GM18517 (cell line): ENCODE results near the gene DNTTIP2.
A peak's percentile ranks its signal among the peaks of the same experiment; 100 is the strongest.
"Not testable (repeated sequence)": the region's sequence is repeated elsewhere in the genome, so short reads cannot be mapped to it uniquely, and the experiment has no call there.

Experiments used
- ATAC-seq: cut with Tn5 transposase; IDR thresholded peaks from one replicate; pipeline ENCODE4 v1.9.1; 2021; ENCODE audit warnings: mild to moderate bottlenecking, moderate library complexity; ENCODE audit not compliant: unreplicated experiment

The DNTTIP2 gene

GRCh38 chr1:93876244-93876643, 2.8 kb downstream of the DNTTIP2 start:
- no peak for ATAC-seq

GRCh38 chr1:93874025-93874651, 4.9 kb downstream of the DNTTIP2 start:
- no peak for ATAC-seq

DNA sequence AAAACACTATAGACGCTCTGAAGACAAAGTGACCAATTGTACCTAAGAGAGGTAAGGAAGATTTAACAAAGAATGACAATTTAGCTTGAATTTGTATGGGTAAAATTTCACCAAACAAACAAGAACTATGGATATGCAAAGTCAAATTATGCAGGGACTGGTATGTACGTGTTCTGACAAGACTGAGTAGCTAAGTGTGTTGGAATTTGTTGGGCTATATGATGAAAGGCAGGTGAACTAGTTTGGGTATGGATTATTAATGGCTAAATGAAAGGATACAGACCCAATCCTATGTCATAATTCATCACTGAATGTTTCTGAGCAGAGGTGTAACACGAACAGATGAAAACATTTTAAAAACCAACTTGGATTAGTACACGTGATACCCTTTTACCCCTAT, 7.6 kb downstream of the DNTTIP2 start:
- no peak for ATAC-seq

DNA sequence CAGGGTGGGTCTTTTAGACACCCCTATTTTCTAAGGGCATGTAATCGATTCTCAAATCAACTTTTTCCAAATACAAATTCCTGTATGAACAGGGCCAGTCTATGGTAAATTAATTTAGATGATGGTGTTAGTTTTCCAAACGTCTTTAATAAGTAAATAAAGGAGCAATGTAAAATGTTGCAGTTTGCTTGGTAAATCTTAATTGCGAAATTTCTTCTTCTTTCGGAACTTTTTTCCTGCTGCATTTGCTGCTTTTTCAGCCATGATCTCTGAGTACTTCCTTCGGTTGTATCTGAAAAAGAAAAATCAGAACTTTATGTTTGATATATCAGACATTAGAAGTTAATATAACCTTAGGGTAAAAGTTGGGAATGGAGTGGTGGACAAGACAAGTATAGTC, 9.4 kb downstream of the DNTTIP2 start:
- no peak for ATAC-seq

DNA sequence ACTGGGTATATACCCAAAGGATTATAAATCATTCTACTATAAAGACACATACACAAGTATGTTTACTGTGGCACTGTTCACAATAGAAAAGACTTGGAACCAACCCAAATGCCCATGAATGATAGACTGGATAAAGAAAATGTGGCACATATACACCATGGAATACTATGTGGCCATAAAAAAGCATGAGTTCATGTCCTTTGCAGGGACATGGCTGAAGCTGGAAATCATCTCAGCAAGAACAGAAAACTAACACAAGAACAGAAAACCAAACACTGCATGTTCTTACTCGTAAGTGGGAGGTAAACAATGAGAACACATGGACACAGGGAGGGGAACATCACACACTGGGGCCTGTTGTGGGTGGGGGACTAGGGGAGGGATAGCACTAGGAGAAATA, 10.5 kb downstream of the DNTTIP2 start:
- not testable (repeated sequence) for ATAC-seq

DNA sequence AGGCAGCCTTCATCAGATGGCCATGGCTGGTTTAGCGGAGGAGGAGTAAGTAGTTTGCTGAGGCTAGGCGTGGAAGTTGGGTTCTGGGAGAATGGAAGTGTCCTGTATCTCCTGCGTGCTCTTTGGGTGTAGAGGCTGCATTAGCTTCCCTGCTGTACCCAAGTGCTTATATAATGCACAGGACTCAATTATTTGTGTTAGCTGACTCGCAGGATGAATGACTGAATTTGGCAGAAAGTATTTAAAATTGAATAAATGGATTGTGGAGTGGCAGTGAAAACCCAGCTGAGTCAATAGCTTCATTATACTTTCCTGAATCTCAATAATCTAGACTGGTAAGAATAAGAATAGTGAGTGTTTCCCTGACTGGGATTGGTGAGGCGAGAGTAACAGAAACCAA, 13.8 kb downstream of the DNTTIP2 start:
- ATAC-seq: no peak

DNA sequence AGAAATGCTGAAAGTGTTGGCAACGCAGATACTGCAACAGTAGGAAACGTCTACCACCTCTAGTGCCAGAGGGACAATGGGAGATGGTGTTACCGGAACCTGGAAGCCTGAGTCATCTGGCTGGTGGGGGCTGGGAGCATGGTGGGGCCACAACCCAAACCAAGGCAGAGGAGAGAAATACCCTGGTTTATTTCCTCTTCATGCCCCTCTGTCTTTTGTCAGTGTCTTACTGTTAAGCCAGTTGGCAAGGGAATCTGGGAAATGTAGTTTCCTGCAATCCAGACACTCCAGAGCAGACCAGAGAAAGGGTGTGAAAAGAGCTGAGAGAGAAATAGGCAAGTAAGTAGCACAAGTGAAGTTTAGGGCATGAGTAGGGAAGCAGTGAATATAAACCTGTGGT, 14.8 kb downstream of the DNTTIP2 start:
- ATAC-seq: no peak

DNA sequence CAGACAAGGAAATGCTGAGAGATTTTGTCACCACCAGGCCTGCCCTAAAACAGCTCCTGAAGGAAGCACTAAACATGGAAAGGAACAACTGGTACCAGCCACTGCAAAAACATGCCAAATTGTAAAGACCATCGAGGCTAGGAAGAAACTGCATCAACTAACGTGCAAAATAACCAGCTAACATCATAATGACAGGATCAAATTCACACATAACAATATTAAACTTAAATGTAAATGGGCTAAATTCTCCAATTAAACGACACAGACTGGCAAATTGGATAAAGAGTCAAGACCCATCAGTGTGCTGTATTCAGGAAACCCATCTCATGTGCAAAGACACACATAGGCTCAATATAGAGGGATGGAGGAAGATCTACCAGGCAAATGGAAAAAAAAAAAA, 21.4 kb downstream of the DNTTIP2 start:
- not testable (repeated sequence) for ATAC-seq

DNA sequence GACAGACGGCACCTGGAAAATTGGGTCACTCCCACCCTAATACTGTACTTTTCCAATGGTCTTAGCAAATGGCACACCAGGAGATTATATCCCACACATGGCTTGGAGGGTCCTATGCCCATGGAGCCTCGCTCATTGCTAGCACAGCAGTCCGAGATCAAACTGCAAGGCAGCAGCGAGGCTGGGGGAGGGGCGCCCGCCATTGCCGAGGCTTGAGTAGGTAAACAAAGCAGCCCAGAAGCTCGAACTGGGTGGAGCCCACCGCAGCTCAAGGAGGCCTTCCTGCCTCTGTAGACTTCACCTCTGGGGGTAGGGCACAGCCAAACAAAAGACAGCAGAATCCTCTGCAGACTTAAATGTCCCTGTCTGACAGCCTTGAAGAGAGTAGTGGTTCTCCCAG, 23.0 kb downstream of the DNTTIP2 start:
- not testable (repeated sequence) for ATAC-seq

- ATAC-seq: no peak
These were observed 25.1 kb downstream of the DNTTIP2 start for GRCh38 chr1:93853940-93854339.

GRCh38 chr1:93851878-93852277, 27.1 kb downstream of the DNTTIP2 start:
- ATAC-seq: no peak

- ATAC-seq: no peak
These were observed 27.7 kb downstream of the DNTTIP2 start for GRCh38 chr1:93851327-93851712.

- ATAC-seq: not testable (repeated sequence)
These were observed 28.2 kb downstream of the DNTTIP2 start for GRCh38 chr1:93850687-93851326.

- no peak for ATAC-seq
These were observed 30.6 kb downstream of the DNTTIP2 start for GRCh38 chr1:93848350-93848883.

- peak; percentile 27 for ATAC-seq
These were observed 31.2 kb downstream of the DNTTIP2 start for GRCh38 chr1:93847811-93848288.

DNA sequence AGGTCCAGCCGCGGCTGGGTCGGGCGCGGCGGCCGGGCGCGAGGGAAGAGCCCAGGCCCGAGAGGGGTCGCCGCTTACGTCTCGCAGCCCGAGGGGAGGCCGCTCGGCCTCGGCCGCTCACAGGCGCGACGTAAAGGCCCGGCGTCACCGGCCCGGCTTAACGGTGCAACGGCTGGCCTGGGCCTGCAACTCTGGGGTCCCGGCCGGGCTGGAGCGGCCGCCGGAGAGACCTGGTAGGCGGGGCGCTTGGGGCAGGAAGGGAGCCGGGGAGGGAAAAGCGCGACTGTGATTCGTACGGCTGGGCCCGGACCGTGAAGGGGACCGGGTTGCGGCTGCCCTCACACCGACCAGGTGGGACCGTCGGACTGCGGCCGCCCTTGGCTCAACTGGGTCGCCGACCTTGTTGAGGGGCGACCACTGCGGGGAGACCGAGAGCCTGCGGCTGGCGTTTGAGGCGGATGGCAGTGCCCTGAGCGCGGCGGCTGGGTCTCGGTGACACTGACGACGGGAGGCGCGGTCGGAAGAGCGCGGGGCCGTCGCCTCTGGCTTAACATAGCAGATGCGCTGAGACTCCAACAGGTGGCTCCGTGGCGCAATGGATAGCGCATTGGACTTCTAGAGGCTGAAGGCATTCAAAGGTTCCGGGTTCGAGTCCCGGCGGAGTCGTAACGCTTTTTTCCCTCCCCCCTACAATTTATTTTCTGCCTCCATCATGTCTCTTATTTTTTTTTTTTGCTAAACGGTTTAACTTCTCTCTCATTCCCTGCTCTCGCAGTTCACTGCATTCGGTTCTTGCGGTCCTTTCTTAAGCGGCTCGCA, 31.8 kb downstream of the DNTTIP2 start:
- ATAC-seq: peak; percentile 74

GRCh38 chr1:93846206-93846991, 32.6 kb downstream of the DNTTIP2 start:
- ATAC-seq: peak; percentile 38

- ATAC-seq: peak; percentile 6
These were observed 33.3 kb downstream of the DNTTIP2 start for GRCh38 chr1:93845538-93846205.

GRCh38 chr1:93844262-93845045, 34.6 kb downstream of the DNTTIP2 start:
- no peak for ATAC-seq
